ENCODE data around the gene BTC. TPM values are rescaled to one million over a fixed set of nuclear protein-coding genes. Genes with fewer than 3 reads are reported as not detected.

The BTC gene, protein sequence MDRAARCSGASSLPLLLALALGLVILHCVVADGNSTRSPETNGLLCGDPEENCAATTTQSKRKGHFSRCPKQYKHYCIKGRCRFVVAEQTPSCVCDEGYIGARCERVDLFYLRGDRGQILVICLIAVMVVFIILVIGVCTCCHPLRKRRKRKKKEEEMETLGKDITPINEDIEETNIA
- total RNA-seq, result under 0.01 and 0.06 TPM in 2 replicates

DNA sequence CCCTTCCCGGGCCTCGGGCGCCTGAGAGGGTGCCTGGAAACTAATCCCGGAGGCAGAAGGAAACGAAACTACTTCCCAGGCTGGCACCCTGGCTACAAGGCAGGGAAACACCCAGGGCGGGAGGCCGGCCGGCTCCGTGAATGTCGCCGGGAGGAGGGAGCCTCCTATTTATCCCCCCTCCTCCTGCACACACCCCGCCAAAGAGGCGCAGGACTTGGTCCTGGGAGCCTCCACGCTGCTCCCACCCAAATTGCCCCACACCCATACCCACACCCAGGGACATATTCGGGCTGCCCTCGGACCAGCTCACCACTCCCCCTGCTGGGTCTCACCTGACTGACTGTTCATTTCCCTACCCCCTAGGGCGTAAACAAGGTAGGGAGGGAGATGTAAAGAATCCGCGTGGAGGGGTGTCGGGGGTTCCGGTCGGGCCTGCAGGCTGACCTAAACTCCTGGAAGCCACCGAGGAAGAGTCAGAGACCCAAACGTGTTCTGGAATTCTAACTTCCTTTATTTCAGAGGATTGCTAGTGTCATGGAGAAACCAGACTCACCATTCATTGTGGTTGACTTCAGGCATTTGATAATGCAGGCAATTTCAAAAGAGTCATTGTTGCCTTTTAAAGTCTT lies at the start of gene BTC:
TSS of gene BTC (minus strand) at position 142 of the 629 bp plus-strand sequence. CDS start 198 bp downstream, outside the sequence.

Other genes with a start within 250 kb of the BTC start
- under 0.01 and 0.06 TPM in 2 replicates for gene PARM1, start 138.6 kb upstream of the BTC start, total RNA-seq